Muscle layer of duodenum (tissue), 2 donors: Measurements from ENCODE around the gene RGS12.

Experiments used
- H3K27ac ChIP-seq: one replicate; pipeline ENCODE4 v1.7.0; 2013; ENCODE audit warnings: mild to moderate bottlenecking, low read length
- H3K27me3 ChIP-seq: one replicate; pipeline ENCODE4 v1.7.0; 2013; ENCODE audit warnings: low read depth, mild to moderate bottlenecking, control low read depth, low read length
- H3K36me3 ChIP-seq, 2 donors: one replicate each; pipeline ENCODE4 v1.7.0; 2013; ENCODE audit warnings: low read length in 2 of 2, control low read depth in 1 of 2, mild to moderate bottlenecking in 1 of 2; ENCODE audit not compliant: insufficient read depth in 2 of 2, control insufficient read depth in 1 of 2
- H3K4me1 ChIP-seq, 2 donors: one replicate each; pipeline ENCODE4 v1.7.0; 2013; ENCODE audit warnings: low read length in 2 of 2, mild to moderate bottlenecking in 2 of 2, control low read depth in 1 of 2, moderate library complexity in 1 of 2; ENCODE audit not compliant: insufficient read depth in 2 of 2, control insufficient read depth in 1 of 2
- H3K4me3 ChIP-seq, 2 donors: one replicate each; pipeline ENCODE4 v1.7.0; 2013; ENCODE audit warnings: low read length in 2 of 2, low read depth in 1 of 2, mild to moderate bottlenecking in 1 of 2
- H3K9me3 ChIP-seq, 2 donors: one replicate each; pipeline ENCODE4 v1.7.0; 2013; ENCODE audit warnings: low read length in 2 of 2, control low read depth in 1 of 2, mild to moderate bottlenecking in 1 of 2; ENCODE audit not compliant: control insufficient read depth in 1 of 2
- donor health status: healthy.

RGS12 gene

GRCh38 chr4:3267576-3268394 lies 25.0 kb upstream of the RGS12 start:
- Histone ChIP-seq H3K27ac (no peak overlapping the region), H3K9me3 (no peaks in the 10 kb centered on the region), H3K36me3 (no peaks in the 10 kb centered on the region), H3K4me3 (no peak overlapping the region), H3K27me3 (no peaks in the 10 kb centered on the region), H3K4me1 (no peaks in the 10 kb centered on the region)

GRCh38 chr4:3268395-3269104 lies 24.3 kb upstream of the RGS12 start:
- no peaks in the 10 kb centered on the region for H3K9me3 ChIP-seq
- H3K36me3 ChIP-seq = no peaks in the 10 kb centered on the region
- H3K27me3 ChIP-seq = no peaks in the 10 kb centered on the region
- no peak overlapping the region for H3K27ac ChIP-seq
- H3K4me3 ChIP-seq = no peak overlapping the region
- no peaks in the 10 kb centered on the region for H3K4me1 ChIP-seq

GRCh38 chr4:3269105-3269927 lies 23.5 kb upstream of the RGS12 start:
- no peak overlapping the region for H3K27ac ChIP-seq
- no peaks in the 10 kb centered on the region for H3K27me3 ChIP-seq
- no peaks in the 10 kb centered on the region for H3K4me1 ChIP-seq
- no peak overlapping the region for H3K4me3 ChIP-seq
- no peaks in the 10 kb centered on the region for H3K9me3 ChIP-seq
- no peaks in the 10 kb centered on the region for H3K36me3 ChIP-seq

- Histone ChIP-seq H3K9me3 (no peaks in the 10 kb centered on the region), H3K4me3 (no peak overlapping the region), H3K27ac (no peak overlapping the region), H3K4me1 (no peaks in the 10 kb centered on the region), H3K27me3 (no peaks in the 10 kb centered on the region), H3K36me3 (no peaks in the 10 kb centered on the region)
Observed at GRCh38 chr4:3269991-3270611, 22.7 kb upstream of the RGS12 start.

- Histone ChIP-seq H3K27ac (no peak overlapping the region), H3K4me1 (no peaks in the 10 kb centered on the region)
Observed at GRCh38 chr4:3271131-3271530, 21.7 kb upstream of the RGS12 start.

GRCh38 chr4:3276986-3277385 lies 15.8 kb upstream of the RGS12 start:
- no peaks in the 10 kb centered on the region for H3K36me3 ChIP-seq
- H3K9me3 ChIP-seq = no peaks in the 10 kb centered on the region
- H3K27me3 ChIP-seq = no peaks in the 10 kb centered on the region
- H3K27ac ChIP-seq = no peak overlapping the region
- no peak overlapping the region for H3K4me3 ChIP-seq
- H3K4me1 ChIP-seq = no peaks in the 10 kb centered on the region

More at GRCh38 chr4:3271131-3271530, 21.7 kb upstream of the RGS12 start:
- H3K27me3 ChIP-seq = no peaks in the 10 kb centered on the region
- H3K9me3 ChIP-seq = no peaks in the 10 kb centered on the region
- H3K36me3 ChIP-seq = no peaks in the 10 kb centered on the region
- H3K4me3 ChIP-seq = no peak overlapping the region

- Histone ChIP-seq H3K4me3 (no peak overlapping the region), H3K27ac (no peak overlapping the region), H3K27me3 (no peaks in the 10 kb centered on the region), H3K4me1 (no peaks in the 10 kb centered on the region), H3K36me3 (no peaks in the 10 kb centered on the region), H3K9me3 (no peaks in the 10 kb centered on the region)
Observed at GRCh38 chr4:3280466-3280865, 12.4 kb upstream of the RGS12 start.

- Histone ChIP-seq H3K4me3 (no peak overlapping the region), H3K27me3 (no peaks in the 10 kb centered on the region), H3K36me3 (no peaks in the 10 kb centered on the region), H3K4me1 (no peaks in the 10 kb centered on the region), H3K9me3 (no peaks in the 10 kb centered on the region), H3K27ac (no peak overlapping the region)
Observed at GRCh38 chr4:3283483-3283882, 9.3 kb upstream of the RGS12 start.

- Histone ChIP-seq H3K27ac (no peak overlapping the region), H3K4me3 (no peak overlapping the region)
Observed at GRCh38 chr4:3283916-3284315, 8.9 kb upstream of the RGS12 start.

GRCh38 chr4:3284734-3285557 lies 7.9 kb upstream of the RGS12 start:
- Histone ChIP-seq H3K4me1 (no peaks in the 10 kb centered on the region), H3K9me3 (no peaks in the 10 kb centered on the region), H3K27ac (no peak overlapping the region), H3K4me3 (no peak overlapping the region), H3K27me3 (no peaks in the 10 kb centered on the region), H3K36me3 (no peaks in the 10 kb centered on the region)

More at GRCh38 chr4:3283916-3284315, 8.9 kb upstream of the RGS12 start:
- Histone ChIP-seq H3K9me3 (no peaks in the 10 kb centered on the region), H3K27me3 (no peaks in the 10 kb centered on the region), H3K4me1 (no peaks in the 10 kb centered on the region), H3K36me3 (no peaks in the 10 kb centered on the region)
